Activated gamma-delta T cell treated with anti-CD3 and anti-CD28 coated beads, Interleukin-2, amount 50 U/mL, for 16 hours (primary cell): Measurements from ENCODE around the gene PSMG3.

Source experiments
- DNase-seq: peaks from one replicate; pipeline ENCODE4 v3.0.0-alpha.2; 2020; ENCODE audit warnings: low read depth

Gene PSMG3

GRCh38 chr7:1544896-1545416 lies 24.9 kb downstream of the PSMG3 start:
- no peak for DNase-seq

GRCh38 chr7:1544178-1544895 lies 25.5 kb downstream of the PSMG3 start:
- DNase-seq: no peak

GRCh38 chr7:1543826-1544177 lies 26.0 kb downstream of the PSMG3 start:
- no peak for DNase-seq

GRCh38 chr7:1542841-1543747 lies 26.7 kb downstream of the PSMG3 start:
- no peak for DNase-seq

DNA sequence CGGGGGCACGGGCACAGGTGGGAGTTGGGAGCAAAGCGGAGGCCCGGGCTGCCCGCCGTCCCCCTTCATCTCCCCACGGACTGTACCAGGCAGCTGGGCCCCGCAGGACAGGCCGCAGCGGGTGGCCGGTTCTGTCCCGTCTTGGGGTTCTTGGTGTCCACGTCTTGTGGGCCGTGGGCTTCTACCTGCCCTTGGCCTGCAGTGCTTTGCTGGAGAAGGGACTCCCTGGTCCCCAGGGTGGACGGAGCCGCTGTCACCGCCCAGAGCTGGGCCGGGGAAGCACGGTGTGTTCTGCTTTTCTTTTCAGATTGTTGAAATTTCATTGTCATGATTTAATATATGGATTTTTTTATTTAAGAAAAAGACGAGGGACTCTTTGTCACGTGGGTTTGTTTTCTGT lies 27.5 kb downstream of the PSMG3 start:
- DNase-seq: no peak

DNA sequence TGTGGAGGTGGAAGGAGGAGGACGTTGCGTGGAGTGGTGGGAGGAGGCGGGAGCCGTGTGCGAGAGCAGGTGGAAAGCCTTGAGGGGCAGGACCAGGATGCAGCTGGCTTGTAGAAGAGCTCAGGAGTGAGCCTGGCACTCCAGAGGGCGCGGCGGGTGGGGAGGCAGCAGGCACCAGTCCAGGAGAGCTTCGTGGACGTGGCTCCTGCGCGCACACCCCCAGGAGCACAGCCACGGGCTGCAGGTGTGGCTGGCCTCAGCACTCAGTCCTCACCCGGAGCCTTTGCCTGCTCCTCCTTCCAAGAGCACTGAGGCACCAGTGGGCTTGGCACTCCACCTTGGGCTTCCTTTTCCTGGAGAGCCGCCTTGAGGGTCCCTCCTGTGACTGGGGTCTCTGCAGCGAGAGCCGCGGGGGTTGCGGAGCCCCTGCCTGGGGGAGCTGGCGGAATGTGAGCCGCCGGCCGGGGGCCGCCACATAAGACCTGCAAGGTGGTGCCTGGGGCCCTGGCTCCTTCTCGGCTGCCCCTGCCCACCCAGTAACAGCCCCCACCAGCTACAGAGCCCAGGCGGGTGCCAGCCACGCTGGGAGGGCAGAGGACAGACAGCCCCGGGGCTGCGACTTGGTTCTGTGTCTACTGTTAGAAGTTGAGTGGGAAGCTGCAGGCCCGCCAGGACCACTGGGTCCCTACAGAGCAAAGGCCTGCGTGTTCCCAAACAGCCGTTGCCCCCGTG lies 28.2 kb downstream of the PSMG3 start:
- DNase-seq: no peak

GRCh38 chr7:1540776-1541271 lies 29.0 kb downstream of the PSMG3 start:
- no peak for DNase-seq

DNA sequence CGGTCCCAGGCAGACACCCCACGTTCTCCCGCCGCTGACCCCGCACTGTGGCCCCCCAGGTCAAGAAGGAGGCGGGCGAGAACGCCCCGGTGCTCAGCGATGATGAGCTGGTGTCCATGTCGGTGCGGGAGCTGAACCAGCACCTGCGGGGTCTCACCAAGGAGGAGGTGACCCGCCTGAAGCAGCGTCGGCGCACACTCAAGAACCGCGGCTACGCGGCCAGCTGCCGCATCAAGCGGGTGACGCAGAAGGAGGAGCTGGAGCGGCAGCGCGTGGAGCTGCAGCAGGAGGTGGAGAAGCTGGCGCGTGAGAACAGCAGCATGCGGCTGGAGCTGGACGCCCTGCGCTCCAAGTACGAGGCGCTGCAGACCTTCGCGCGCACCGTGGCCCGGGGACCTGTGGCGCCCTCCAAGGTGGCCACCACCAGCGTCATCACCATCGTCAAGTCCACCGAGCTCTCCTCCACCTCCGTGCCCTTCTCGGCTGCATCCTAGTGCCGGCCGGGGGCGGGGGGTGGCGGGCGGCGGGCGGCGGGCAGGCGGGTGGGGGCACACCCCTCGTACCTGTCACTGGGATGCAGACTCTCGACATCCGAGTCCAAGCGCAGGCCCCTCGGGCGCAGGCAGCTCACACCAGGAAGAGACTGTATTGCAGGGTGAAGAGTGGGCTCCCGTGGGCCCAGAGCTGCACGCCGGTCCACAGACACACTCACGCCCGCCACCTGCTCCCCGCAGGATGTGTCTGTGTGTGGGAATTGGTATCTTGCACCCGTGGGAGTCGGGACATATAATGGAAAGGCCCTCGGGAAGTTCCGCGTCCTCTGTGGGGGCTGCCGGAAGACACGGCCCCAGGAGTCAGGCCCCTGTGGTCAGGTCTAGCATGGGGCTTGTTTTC lies 29.7 kb downstream of the PSMG3 start:
- DNase-seq: no peak

DNA sequence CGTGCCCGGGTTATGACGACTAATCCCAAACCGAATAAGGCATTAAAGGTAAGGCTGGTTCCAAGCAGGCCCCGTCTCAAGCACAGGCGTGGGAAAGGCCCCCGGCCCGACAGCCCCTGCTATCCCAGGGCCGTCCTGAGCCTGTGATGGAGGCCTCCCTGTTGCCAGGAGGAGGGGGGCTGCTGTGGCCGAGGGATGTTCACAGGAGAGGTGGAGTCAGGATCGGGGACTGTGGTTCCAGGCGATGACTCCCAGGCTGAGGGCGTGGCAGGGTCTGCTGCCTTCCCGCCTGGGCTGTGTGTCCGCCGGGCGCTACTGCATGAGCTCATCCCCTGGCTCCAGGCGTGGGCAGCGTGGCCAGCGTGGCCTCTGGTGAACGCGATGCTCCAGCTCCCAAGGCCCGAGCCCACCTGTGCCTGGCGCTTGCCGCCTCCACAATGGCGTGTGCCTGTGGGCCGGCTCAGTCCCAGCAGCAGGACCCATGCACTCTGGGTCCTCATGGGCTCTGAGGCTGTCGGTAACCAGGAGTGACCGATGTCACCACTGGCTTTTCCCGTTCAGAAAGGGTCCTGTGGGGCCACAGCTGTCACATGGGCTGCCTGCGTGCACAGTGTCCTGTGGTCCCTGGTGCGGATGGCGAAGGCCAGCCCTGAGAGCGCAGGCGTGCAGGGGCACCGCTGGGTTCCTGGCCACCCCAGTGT lies 30.5 kb downstream of the PSMG3 start:
- no peak for DNase-seq

- DNase-seq: no peak
Measured at GRCh38 chr7:1538544-1539180, 31.2 kb downstream of the PSMG3 start.

GRCh38 chr7:1537535-1538412 lies 32.1 kb downstream of the PSMG3 start:
- DNase-seq: no peak

DNA sequence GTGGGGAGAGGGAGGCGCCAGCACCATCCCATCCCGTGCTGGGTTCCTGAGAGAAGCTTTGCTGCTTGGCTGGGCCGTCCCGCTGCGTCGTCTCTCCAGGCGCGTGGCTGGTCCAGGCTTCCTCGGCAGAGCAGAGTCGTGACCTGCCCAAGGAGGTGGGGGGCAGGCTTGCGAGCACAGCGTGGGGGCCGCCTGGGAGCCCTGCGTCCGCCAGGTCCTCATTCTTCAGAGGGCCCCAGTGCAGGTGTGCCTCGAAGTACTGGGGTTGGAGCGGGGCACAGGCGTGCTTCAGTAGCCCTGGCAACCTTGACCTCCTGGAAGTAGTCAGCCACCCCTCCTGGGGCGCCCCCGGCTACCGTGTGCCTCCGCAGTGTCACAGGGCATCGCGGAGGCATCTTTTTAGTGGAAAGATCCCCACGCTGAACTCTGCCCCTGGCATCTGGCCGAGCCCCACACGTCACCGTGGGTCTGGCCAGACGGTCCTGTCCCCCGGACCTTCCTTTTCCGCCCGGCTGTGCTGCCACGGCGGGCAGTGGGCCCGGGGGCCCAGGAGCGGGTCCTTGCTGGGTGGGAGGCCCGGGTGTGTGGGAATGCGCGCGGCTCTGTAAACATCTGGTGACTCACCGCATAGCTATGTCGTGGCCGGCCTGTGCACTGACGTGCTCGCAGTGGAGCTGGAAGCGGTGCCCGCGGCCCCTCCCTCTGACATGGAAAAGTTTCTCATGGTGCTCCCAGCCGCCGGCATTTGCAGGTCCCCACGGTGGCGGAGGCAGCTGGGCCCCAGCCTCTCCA lies 32.9 kb downstream of the PSMG3 start:
- no peak for DNase-seq

DNA sequence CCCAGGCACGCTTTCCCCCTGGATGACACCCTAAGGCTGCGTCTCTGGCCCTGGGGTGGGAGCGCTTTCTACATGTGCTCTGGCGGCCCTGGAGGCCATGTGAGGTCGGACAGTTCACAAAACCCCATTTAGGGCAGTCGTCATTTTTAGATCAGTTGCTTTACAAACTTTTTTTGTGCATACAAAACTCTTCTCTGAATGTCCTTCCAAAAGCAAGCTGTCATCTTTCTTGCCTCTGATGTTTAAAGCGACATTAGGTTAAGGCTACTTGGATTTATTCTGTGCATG lies 33.4 kb downstream of the PSMG3 start:
- DNase-seq: no peak

- no peak for DNase-seq
Measured at GRCh38 chr7:1535701-1536454, 34.0 kb downstream of the PSMG3 start.

- no peak for DNase-seq
Measured at GRCh38 chr7:1535100-1535458, 34.8 kb downstream of the PSMG3 start.

GRCh38 chr7:1534330-1535099 lies 35.3 kb downstream of the PSMG3 start:
- no peak for DNase-seq
